A549 (cell line): Measurements from ENCODE around the gene KRTAP10-2. TPM values are rescaled to one million over a fixed set of nuclear protein-coding genes. Genes with fewer than 3 reads are reported as not detected.

Source experiments
- ATAC-seq, 2 experiments: fragments of 200-7000 bp in 1 of 2; fragments of >200 bp in 1 of 2; cut with Nextera tagmentation in 1 of 2; cut with Tn5 transposase in 1 of 2; 3 replicates each; pipeline versions ENCODE4 v1.8.0 to v1.9.1; 2018 to 2020; ENCODE audit warnings: mild to moderate bottlenecking in 1 of 2, moderate library complexity in 1 of 2
- CTCF ChIA-PET: fragments of 300-600 bp; sonication (Branson Sonifier 250); formaldehyde crosslinking; extraction: SDS; loops from one replicate; lab custom pipeline; 2021; ENCODE audit warnings: antibody characterized with exemption, inconsistent platforms; lab: Yijun Ruan, JAX
- POLR2A ChIA-PET: fragments of 350-600 bp; formaldehyde crosslinking; extraction: SDS; loops from one replicate; lab custom pipeline; 2021; ENCODE audit warnings: antibody characterized with exemption, inconsistent platforms; lab: Yijun Ruan, JAX
- DNase-seq, 2 experiments: peaks; one replicate each; pipeline versions ENCODE4 v3.0.0 to v3.0.0-alpha.2; 2011 to 2016; ENCODE audit warnings: low read depth in 1 of 2, low spot score in 1 of 2
- FAIRE-seq: peaks from 2 replicates; lab custom pipeline; 2011; peaks lifted over from hg19 to GRCh38; lab: Jason Lieb, UNC
- H3K27ac ChIP-seq, 2 experiments: fragments of >200 bp; sonication (Bioruptor Twin); formaldehyde crosslinking; 3 replicates each; pipeline ENCODE4 v1.5.1; 2016 to 2017
- H3K4me1 ChIP-seq: fragments of >200 bp; sonication (Bioruptor Twin); formaldehyde crosslinking; 3 replicates; pipeline ENCODE4 v1.6.1; 2016
- H3K4me2 ChIP-seq: fragments of >200 bp; sonication (Bioruptor Twin); formaldehyde crosslinking; 3 replicates; pipeline ENCODE4 v1.6.1; 2016
- H3K4me3 ChIP-seq: fragments of >200 bp; sonication (Bioruptor Twin); formaldehyde crosslinking; 3 replicates; pipeline ENCODE4 v1.5.1; 2016
- H3K9me3 ChIP-seq: fragments of >200 bp; sonication (Bioruptor Twin); formaldehyde crosslinking; 3 replicates; pipeline ENCODE4 v1.6.1; 2016
- BHLHE40 ChIP-seq: IDR thresholded peaks from 2 replicates; pipeline ENCODE4 v1.6.1; 2012; ENCODE audit warnings: low read depth, low read length, inconsistent platforms
- EHF ChIP-seq: fragments of 250-450 bp; sonication (Bioruptor Pico); IDR thresholded peaks from 2 replicates; pipeline ENCODE4 v1.5.0; 2020; ENCODE audit warnings: mild to moderate bottlenecking
- FOSB ChIP-seq: fragments of 250-450 bp; sonication (Bioruptor Pico); IDR thresholded peaks from 2 replicates; pipeline ENCODE4 v1.5.0; 2020; ENCODE audit warnings: mild to moderate bottlenecking, moderate library complexity
- FOSL2 ChIP-seq, 2 experiments: fragments of 450-650 bp in 1 of 2; fragments of >200 bp in 1 of 2; sonication (Bioruptor Twin) in 1 of 2; formaldehyde crosslinking; IDR thresholded peaks; 2 replicates each; pipeline versions ENCODE4 v1.5.0 to v1.6.1; 2016 to 2020; ENCODE audit warnings: mild to moderate bottlenecking in 1 of 2, moderate library complexity in 1 of 2
- FOXS1 ChIP-seq: fragments of 250-450 bp; sonication (Bioruptor Pico); IDR thresholded peaks from 2 replicates; pipeline ENCODE4 v1.5.0; 2020; ENCODE audit warnings: mild to moderate bottlenecking, moderate library complexity
- GATA3 ChIP-seq: IDR thresholded peaks from 2 replicates; pipeline ENCODE4 v1.6.1; 2012; ENCODE audit warnings: borderline replicate concordance
- HOXA7 ChIP-seq: fragments of 250-450 bp; sonication (Bioruptor Pico); IDR thresholded peaks from 2 replicates; pipeline ENCODE4 v1.5.0; 2020; ENCODE audit warnings: mild to moderate bottlenecking, moderate library complexity
- HOXB13 ChIP-seq: fragments of 250-450 bp; sonication (Bioruptor Pico); IDR thresholded peaks from 2 replicates; pipeline ENCODE4 v1.5.0; 2020; ENCODE audit warnings: low read depth, mild to moderate bottlenecking, moderate library complexity
- HOXB5 ChIP-seq: fragments of 250-450 bp; sonication (Bioruptor Pico); IDR thresholded peaks from 2 replicates; pipeline ENCODE4 v1.5.0; 2020; ENCODE audit warnings: mild to moderate bottlenecking, moderate library complexity
- KDM5A ChIP-seq: fragments of 200-600 bp; sonication (generic); IDR thresholded peaks from 2 replicates; pipeline ENCODE4 v1.6.1; 2016; ENCODE audit warnings: antibody characterized with exemption, mild to moderate bottlenecking
- MAFK ChIP-seq: fragments of 450-650 bp; IDR thresholded peaks from 2 replicates; pipeline ENCODE4 v1.6.1; 2014; ENCODE audit not compliant: partially characterized antibody
- MYC ChIP-seq: IDR thresholded peaks from 2 replicates; pipeline ENCODE4 v1.6.1; 2012; ENCODE audit warnings: mild to moderate bottlenecking, inconsistent platforms, low read length, improper control_type of control experiment, borderline replicate concordance
- NFE2L2 ChIP-seq: fragments of 150-350 bp; conservative IDR thresholded peaks from 2 replicates; pipeline ENCODE4 v1.6.1; 2014; ENCODE audit warnings: low read length
- NPAS2 ChIP-seq: fragments of 250-450 bp; sonication (Bioruptor Pico); IDR thresholded peaks from 2 replicates; pipeline ENCODE4 v1.8.0; 2022; ENCODE audit warnings: mild to moderate bottlenecking, moderate library complexity, borderline replicate concordance
- NR3C1 ChIP-seq: fragments of >200 bp; sonication (Bioruptor Twin); formaldehyde crosslinking; IDR thresholded peaks from 3 replicates; pipeline ENCODE4 v1.6.1; 2017
- RARB ChIP-seq: fragments of 250-450 bp; sonication (Bioruptor Pico); IDR thresholded peaks from 2 replicates; pipeline ENCODE4 v1.8.0; 2021; ENCODE audit warnings: mild to moderate bottlenecking, moderate library complexity
- SREBF2 ChIP-seq: fragments of 450-650 bp; IDR thresholded peaks from 2 replicates; pipeline ENCODE4 v1.6.1; 2014; ENCODE audit warnings: mild to moderate bottlenecking, moderate library complexity
- TFCP2L1 ChIP-seq: fragments of 250-450 bp; sonication (Bioruptor Pico); IDR thresholded peaks from 2 replicates; pipeline ENCODE4 v1.5.0; 2021; ENCODE audit warnings: mild to moderate bottlenecking
- TP53 ChIP-seq: fragments of 250-450 bp; sonication (Bioruptor Pico); IDR thresholded peaks from 2 replicates; pipeline ENCODE4 v1.5.0; 2021; ENCODE audit warnings: mild to moderate bottlenecking, moderate library complexity
- ZSCAN20 ChIP-seq: fragments of 250-450 bp; sonication (Bioruptor Pico); IDR thresholded peaks from 2 replicates; pipeline ENCODE4 v1.8.0; 2022; ENCODE audit warnings: mild to moderate bottlenecking, moderate library complexity
- WGBS: methylation state at CpG from one replicate; pipeline ENCODE4 v1.1.6; 2017; ENCODE audit errors: missing lambda C conversion rate; 5-methylcytosine and 5-hydroxymethylcytosine counted together
- polyA plus RNA-seq, 4 experiments: library from polyadenylated mRNA; depleted of rRNA in 3 of 4; stranded (reverse); fragments of >200 nt; fragmentation: RNase III in 1 of 4; extraction: RNeasy Plus Mini Kit Qiagen cat#74134 plus additional on column Dnase treatment in 1 of 4; gene quantifications; 2 replicates in 3 of 4; 3 replicates in 1 of 4; pipeline ENCODE4 v1.2.3, GENCODE V29; 2011 to 2017
- TF ChIP-seq, protein P1 (sequence below): IDR thresholded peaks from 2 replicates; pipeline ENCODE4 v1.6.1; 2012
- TF ChIP-seq, protein P2 (sequence below): fragments of 450-650 bp; IDR thresholded peaks from 2 replicates; pipeline ENCODE4 v1.6.1; 2014; ENCODE audit warnings: antibody characterized with exemption
- TF ChIP-seq, protein P3 (sequence below): fragments of >200 bp; sonication (Bioruptor Twin); formaldehyde crosslinking; IDR thresholded peaks from 3 replicates; pipeline ENCODE4 v1.5.1; 2016
- TF ChIP-seq, protein P4 (sequence below): fragments of 150-350 bp; IDR thresholded peaks from 2 replicates; pipeline ENCODE4 v1.6.1; 2014; ENCODE audit warnings: low read depth, mild to moderate bottlenecking, low read length

The KRTAP10-2 gene
- polyA plus RNA-seq, 2 of the 4 experiments (the other 2 are of a cell fraction): not detected

DNA sequence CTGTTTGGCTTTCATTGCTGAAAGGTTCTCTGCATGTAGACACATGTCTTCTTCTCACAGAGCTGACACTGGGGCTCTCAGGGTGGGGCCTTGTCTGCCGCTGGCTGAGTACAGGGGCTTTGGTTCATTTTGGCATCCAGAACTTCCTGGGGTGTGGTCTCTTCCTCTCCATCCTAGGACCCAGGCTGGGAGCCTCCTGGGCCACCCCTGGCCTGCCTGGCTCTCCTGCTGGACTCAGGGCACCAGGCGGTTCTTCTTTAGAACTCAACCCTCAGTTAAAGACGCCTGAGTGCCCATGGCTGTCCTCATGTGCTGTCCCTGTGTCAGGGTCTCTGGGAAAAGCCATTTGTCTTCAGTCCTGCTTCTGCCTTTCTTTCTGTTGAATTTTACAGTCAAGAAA is 34.6 kb upstream of the KRTAP10-2 start (continued):
- TF ChIP-seq NR3C1: no peak
- TF ChIP-seq HOXB5 (CRISPR knock-in tag): no peak
- TF ChIP-seq, protein P1, sequence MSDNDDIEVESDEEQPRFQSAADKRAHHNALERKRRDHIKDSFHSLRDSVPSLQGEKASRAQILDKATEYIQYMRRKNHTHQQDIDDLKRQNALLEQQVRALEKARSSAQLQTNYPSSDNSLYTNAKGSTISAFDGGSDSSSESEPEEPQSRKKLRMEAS: no peak
- TF ChIP-seq NFE2L2: no peak

DNA sequence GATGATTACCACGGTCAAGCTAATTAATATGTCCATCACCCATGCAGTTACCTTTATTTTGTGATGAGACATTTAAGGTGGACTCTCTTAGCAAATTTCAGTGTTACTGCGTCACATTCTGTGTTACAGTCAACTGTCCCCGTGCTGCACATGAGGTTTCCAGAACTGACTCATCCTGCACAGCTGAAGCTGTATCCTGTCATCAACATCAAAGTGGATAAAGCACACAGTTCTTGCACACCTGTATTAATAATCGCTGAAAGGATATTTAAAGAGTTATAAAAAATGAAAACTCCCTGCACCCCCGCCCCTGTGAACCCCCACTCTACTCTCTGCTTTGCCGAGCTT is 32.5 kb upstream of the KRTAP10-2 start:
- Histone ChIP-seq H3K4me2 (no peak overlapping the region), H3K9me3 (peaks cover 12% of the 10 kb centered on the region; the same call in 2 of the 3 replicates), H3K4me1 (no peaks in the 10 kb centered on the region), H3K27ac (no peak overlapping the region), H3K4me3 (no peak overlapping the region)
- TF ChIP-seq HOXB13 (CRISPR knock-in tag) (no peak), NPAS2 (CRISPR knock-in tag) (no peak), SREBF2 (no peak), MYC (no peak), NFE2L2 (no peak), ZSCAN20 (CRISPR knock-in tag) (no peak), FOSB (CRISPR knock-in tag) (no peak), TP53 (CRISPR knock-in tag) (no peak), TFCP2L1 (CRISPR knock-in tag) (no peak), FOSL2 (IDR thresholded peaks at IDR 0.05) (no peak), FOSL2 (CRISPR knock-in tag; IDR thresholded peaks at IDR 0.05) (no peak), NR3C1 (no peak), EHF (no peak)
- TF ChIP-seq, protein P2, sequence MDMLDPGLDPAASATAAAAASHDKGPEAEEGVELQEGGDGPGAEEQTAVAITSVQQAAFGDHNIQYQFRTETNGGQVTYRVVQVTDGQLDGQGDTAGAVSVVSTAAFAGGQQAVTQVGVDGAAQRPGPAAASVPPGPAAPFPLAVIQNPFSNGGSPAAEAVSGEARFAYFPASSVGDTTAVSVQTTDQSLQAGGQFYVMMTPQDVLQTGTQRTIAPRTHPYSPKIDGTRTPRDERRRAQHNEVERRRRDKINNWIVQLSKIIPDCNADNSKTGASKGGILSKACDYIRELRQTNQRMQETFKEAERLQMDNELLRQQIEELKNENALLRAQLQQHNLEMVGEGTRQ: no peak
- TF ChIP-seq, protein P3, sequence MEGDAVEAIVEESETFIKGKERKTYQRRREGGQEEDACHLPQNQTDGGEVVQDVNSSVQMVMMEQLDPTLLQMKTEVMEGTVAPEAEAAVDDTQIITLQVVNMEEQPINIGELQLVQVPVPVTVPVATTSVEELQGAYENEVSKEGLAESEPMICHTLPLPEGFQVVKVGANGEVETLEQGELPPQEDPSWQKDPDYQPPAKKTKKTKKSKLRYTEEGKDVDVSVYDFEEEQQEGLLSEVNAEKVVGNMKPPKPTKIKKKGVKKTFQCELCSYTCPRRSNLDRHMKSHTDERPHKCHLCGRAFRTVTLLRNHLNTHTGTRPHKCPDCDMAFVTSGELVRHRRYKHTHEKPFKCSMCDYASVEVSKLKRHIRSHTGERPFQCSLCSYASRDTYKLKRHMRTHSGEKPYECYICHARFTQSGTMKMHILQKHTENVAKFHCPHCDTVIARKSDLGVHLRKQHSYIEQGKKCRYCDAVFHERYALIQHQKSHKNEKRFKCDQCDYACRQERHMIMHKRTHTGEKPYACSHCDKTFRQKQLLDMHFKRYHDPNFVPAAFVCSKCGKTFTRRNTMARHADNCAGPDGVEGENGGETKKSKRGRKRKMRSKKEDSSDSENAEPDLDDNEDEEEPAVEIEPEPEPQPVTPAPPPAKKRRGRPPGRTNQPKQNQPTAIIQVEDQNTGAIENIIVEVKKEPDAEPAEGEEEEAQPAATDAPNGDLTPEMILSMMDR: no peak
- TF ChIP-seq, protein P4, sequence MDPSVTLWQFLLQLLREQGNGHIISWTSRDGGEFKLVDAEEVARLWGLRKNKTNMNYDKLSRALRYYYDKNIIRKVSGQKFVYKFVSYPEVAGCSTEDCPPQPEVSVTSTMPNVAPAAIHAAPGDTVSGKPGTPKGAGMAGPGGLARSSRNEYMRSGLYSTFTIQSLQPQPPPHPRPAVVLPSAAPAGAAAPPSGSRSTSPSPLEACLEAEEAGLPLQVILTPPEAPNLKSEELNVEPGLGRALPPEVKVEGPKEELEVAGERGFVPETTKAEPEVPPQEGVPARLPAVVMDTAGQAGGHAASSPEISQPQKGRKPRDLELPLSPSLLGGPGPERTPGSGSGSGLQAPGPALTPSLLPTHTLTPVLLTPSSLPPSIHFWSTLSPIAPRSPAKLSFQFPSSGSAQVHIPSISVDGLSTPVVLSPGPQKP: no peak
- POLR2A ChIA-PET: no interaction called here
- 15% methylated on average over 6 of the region's 6 CpGs for WGBS
- ATAC-seq: peak in 1 of 2 experiments; percentile 54; a peak in 1 of 6 replicates
- CTCF ChIA-PET: interaction anchor here (1.0 kb wide), 2 partner anchors 11 to 159 kb away, joined by 3 to 4 read pairs; no protein-coding TSS in a partner anchor
- no peak for DNase-seq
- FAIRE-seq: no peak

DNA sequence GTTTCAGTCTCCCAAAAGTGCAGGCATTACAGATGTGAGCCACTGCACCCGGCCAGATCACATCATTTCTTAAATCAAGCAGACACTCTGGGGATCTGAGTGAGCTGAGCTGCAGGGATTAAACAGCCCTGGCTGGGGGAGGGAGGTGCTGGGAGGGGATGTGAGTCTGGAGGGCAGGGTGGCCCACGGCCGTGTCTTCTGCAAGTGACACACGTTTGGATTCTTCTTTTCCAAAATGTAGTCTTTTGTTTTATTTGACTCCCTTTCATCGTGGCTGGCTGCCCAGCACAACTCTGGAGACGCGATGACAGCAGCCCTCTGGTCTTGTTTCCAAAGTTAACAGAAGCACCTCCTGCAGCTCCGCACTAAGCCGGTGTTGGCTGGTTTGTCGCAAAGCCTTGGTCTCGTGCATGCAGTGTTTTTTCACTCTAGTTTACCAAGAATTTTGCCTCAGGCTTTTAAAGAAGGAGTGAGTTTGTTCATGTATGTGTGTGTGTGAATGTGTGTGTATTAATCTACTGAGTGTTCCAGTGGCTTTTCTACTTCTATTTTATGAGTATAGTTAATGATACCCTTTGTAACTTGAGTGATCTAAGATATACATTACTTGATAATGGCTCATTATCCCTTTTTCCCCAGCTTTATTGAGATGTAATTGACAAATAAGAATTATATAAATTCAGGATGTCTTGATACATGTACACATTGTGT is 31.9 kb upstream of the KRTAP10-2 start:
- peaks cover 12% of the 10 kb centered on the region; the same call in 2 of the 3 replicates for H3K9me3 ChIP-seq
- no peaks in the 10 kb centered on the region for H3K4me1 ChIP-seq
- no peak overlapping the region for H3K4me3 ChIP-seq
- ChIA-PET CTCF (interaction anchor here (1.0 kb wide), 1 partner anchor 159 kb away, joined by 4 read pairs; no protein-coding TSS in a partner anchor), POLR2A (no interaction called here)
- no peak overlapping the region for H3K27ac ChIP-seq
- TF ChIP-seq KDM5A (no peak), FOSB (CRISPR knock-in tag) (no peak), BHLHE40 (no peak), HOXA7 (CRISPR knock-in tag) (no peak), NR3C1 (no peak), GATA3 (no peak), RARB (CRISPR knock-in tag) (no peak), NPAS2 (CRISPR knock-in tag) (no peak), FOXS1 (CRISPR knock-in tag) (no peak), HOXB5 (CRISPR knock-in tag) (no peak), MYC (no peak), MAFK (no peak)
- TF ChIP-seq, protein P1: no peak
- TF ChIP-seq, all 56 proteins: peak for 0
- no peak for FAIRE-seq
- no peak for ATAC-seq
- WGBS: 7% methylated on average over 11 of the region's 11 CpGs
- H3K4me2 ChIP-seq: no peak overlapping the region
- DNase-seq: no peak
